Neural cell (in vitro differentiated cells): Measurements from ENCODE around the gene EXOC4.

Experiments
- EP300 ChIP-seq: fragments of 450-650 bp; conservative IDR thresholded peaks from 2 replicates; pipeline ENCODE4 v1.6.1; 2014; ENCODE audit warnings: antibody characterized with exemption, mild to moderate bottlenecking, moderate library complexity; ENCODE audit not compliant: poor library complexity, severe bottlenecking
- EZH2 ChIP-seq: fragments of 200-600, 300-800 bp; shearing (Covaris generic), sonication (generic); IDR thresholded peaks from 2 replicates; pipeline ENCODE4 v1.6.1; 2014; ENCODE audit warnings: antibody characterized with exemption, low read length, borderline replicate concordance, mild to moderate bottlenecking; ENCODE audit not compliant: insufficient read depth, poor library complexity, severe bottlenecking
- POLR2AphosphoS5 ChIP-seq: IDR thresholded peaks from 2 replicates; pipeline ENCODE4 v1.6.1; 2012
- RAD21 ChIP-seq: fragments of 450-650 bp; conservative IDR thresholded peaks from 2 replicates; pipeline ENCODE4 v1.6.1; 2014; ENCODE audit warnings: antibody characterized with exemption, mild to moderate bottlenecking, moderate library complexity
- TF ChIP-seq, protein P1 (sequence below): fragments of 450-650 bp; IDR thresholded peaks from 2 replicates; pipeline ENCODE4 v1.5.1; 2014; ENCODE audit warnings: antibody characterized with exemption, mild to moderate bottlenecking, moderate library complexity; ENCODE audit not compliant: poor library complexity, severe bottlenecking

- no peak for TF ChIP-seq EZH2
- TF ChIP-seq, protein P1, sequence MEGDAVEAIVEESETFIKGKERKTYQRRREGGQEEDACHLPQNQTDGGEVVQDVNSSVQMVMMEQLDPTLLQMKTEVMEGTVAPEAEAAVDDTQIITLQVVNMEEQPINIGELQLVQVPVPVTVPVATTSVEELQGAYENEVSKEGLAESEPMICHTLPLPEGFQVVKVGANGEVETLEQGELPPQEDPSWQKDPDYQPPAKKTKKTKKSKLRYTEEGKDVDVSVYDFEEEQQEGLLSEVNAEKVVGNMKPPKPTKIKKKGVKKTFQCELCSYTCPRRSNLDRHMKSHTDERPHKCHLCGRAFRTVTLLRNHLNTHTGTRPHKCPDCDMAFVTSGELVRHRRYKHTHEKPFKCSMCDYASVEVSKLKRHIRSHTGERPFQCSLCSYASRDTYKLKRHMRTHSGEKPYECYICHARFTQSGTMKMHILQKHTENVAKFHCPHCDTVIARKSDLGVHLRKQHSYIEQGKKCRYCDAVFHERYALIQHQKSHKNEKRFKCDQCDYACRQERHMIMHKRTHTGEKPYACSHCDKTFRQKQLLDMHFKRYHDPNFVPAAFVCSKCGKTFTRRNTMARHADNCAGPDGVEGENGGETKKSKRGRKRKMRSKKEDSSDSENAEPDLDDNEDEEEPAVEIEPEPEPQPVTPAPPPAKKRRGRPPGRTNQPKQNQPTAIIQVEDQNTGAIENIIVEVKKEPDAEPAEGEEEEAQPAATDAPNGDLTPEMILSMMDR: no peak
- TF ChIP-seq POLR2AphosphoS5: no peak
- TF ChIP-seq EP300: no peak
- no peak for TF ChIP-seq RAD21
These were observed 593.5 kb downstream of the EXOC4 start for GRCh38 chr7:133846203-133846945.
